HG03432 (cell line): Measurements from ENCODE around the gene ABLIM1.

Experiments used
- ATAC-seq: cut with Tn5 transposase; IDR thresholded peaks from one replicate; pipeline ENCODE4 v1.9.1; 2021; ENCODE audit warnings: mild to moderate bottlenecking, moderate library complexity; ENCODE audit not compliant: unreplicated experiment

Gene ABLIM1

GRCh38 chr10:114399576-114399975 lies 258.5 kb downstream of the ABLIM1 start:
- ATAC-seq = no peak

- ATAC-seq = no peak
Measured at GRCh38 chr10:114398587-114399331, 259.3 kb downstream of the ABLIM1 start.

GRCh38 chr10:114397651-114398145 lies 260.4 kb downstream of the ABLIM1 start:
- ATAC-seq = peak; percentile 45

- ATAC-seq = no peak
Measured at GRCh38 chr10:114396464-114396863, 261.6 kb downstream of the ABLIM1 start.

- ATAC-seq = peak; percentile 41
Measured at GRCh38 chr10:114395366-114396022, 262.6 kb downstream of the ABLIM1 start.

- no peak for ATAC-seq
Measured at GRCh38 chr10:114394531-114394930, 263.5 kb downstream of the ABLIM1 start.

- no peak for ATAC-seq
Measured at GRCh38 chr10:114393886-114394285, 264.2 kb downstream of the ABLIM1 start.

GRCh38 chr10:114393482-114393881 lies 264.6 kb downstream of the ABLIM1 start:
- ATAC-seq = no peak

GRCh38 chr10:114392112-114392835 lies 265.8 kb downstream of the ABLIM1 start:
- ATAC-seq = no peak

- ATAC-seq = no peak
Measured at GRCh38 chr10:114391599-114391998, 266.5 kb downstream of the ABLIM1 start.

- ATAC-seq = no peak
Measured at GRCh38 chr10:114389426-114389825, 268.6 kb downstream of the ABLIM1 start.

GRCh38 chr10:114388275-114388674 lies 269.8 kb downstream of the ABLIM1 start:
- peak; percentile 77 for ATAC-seq

GRCh38 chr10:114387784-114388183 lies 270.3 kb downstream of the ABLIM1 start:
- ATAC-seq = no peak

- ATAC-seq = no peak
Measured at GRCh38 chr10:114386452-114386851, 271.6 kb downstream of the ABLIM1 start.

- ATAC-seq = no peak
Measured at GRCh38 chr10:114385557-114385956, 272.5 kb downstream of the ABLIM1 start.

- no peak for ATAC-seq
Measured at GRCh38 chr10:114384601-114385000, 273.5 kb downstream of the ABLIM1 start.

GRCh38 chr10:114384181-114384580 lies 273.9 kb downstream of the ABLIM1 start:
- no peak for ATAC-seq
